ENCODE results near the gene BCKDK.

Gene BCKDK

DNA sequence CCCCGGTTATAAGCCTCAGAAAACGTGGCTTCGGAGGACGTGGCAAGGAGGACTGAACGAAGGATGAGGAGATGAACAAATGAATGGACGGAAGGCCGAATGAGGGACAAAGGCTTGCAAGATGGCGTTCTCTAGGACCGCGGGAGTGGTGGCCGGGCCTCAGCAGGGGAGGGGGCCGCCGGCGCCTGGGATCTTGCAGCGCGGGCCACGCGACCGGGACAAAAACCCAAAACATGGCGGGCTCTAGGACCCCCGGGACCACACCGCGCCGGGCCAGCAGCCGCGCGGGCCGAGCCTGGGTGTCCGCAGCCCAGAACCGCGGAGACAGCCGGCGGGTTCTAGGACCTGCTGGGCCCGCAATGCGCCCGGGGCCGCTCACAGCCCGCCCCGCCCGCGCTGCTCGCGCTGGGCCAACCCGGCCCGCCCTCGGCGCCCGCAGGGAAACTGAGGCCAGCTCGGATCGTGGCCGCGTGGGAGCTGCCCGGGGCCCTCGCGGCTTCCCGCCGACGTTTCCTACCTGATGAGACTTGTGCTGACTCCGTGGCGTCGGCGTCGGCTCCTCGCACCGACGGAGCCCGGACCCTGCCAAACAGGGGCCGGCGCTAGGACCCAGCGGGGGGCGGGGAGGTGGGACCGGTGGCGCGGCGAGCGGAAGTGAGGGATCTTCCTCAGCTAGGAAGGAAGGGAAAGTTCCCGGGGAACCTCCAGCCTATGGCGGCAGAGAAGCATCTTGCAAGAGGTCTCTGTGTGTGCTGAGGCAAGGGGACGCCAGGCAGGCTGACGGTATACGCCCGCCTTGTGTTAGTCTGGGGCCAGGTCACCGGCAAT, 34.8 kb upstream of the BCKDK start (continued):
- TF ChIP-seq ZNF565 (CRISPR knock-in tag; conservative IDR thresholded peaks at IDR 0.05; ENCODE audit: low read depth) (no peak), ISL1 (CRISPR knock-in tag; IDR thresholded peaks at IDR 0.05) (no peak), BACH2 (CRISPR knock-in tag; IDR thresholded peaks at IDR 0.05; ENCODE audit: borderline replicate concordance) (no peak), GLIS3 (CRISPR knock-in tag; IDR thresholded peaks at IDR 0.05) (peak; percentile 87; the same call in 1 of the 2 replicates), ZC3H10 (CRISPR knock-in tag; IDR thresholded peaks at IDR 0.05) (no peak), ZNF70 (CRISPR knock-in tag; IDR thresholded peaks at IDR 0.05) (no peak), TCF4 (CRISPR knock-in tag; IDR thresholded peaks at IDR 0.05; ENCODE audit: borderline replicate concordance) (no peak)

DNA sequence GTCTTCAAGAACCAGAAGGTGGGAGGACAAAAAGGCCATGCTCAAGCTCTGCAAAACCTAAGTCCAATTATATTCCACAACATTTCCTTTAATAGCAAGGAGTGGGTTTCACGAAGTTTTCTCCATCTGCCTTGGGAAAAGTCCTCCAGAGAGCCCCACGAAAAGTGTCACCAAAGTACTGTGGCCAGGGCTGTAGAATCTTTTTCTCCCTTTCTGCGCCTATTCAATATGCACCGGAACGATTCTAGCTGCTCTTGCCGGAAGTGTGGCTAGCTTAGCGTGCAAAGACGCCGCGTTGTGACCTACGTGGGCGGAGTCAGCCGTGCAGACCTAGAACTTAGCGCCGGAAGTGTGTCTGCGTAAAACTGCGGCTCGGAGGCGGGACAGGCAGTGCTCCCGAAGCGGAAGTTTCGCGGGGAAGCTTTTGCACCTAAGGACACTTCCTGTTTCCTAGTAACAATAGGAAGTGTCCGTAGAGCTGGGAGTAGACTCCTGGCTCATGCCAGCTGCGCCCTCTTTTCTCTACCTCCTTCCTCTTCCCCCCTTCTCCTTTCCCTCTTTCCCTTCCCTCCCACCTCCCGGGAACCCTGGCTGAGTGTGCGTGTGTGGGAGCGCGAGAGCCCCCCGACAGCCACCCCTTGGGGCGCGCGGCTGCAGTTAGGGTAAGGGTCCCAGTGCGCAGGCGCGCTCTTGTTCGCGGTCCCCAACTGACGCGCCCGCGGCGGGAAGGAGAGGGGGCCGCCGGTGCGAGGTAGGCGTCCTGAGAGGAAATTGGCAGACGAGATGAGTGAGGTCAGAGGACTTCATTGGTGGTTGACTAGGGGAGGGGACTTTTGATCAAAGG, 34.0 kb upstream of the BCKDK start, which contains the start of the genes ZNF646 and ZNF668:
ZNF646 (plus strand) TSS at position 453 of the 844 bp plus-strand sequence. CDS start 1,903 bp downstream, outside the sequence.
ZNF668 (minus strand) TSS at position 271 of the 844 bp plus-strand sequence. CDS start 9,781 bp downstream, outside the sequence.
- ATAC-seq: peak; percentile 89
- TF ChIP-seq OSR1 (CRISPR knock-in tag; IDR thresholded peaks at IDR 0.05) (no peak), CSDC2 (CRISPR knock-in tag; IDR thresholded peaks at IDR 0.05) (no peak), RARB (CRISPR knock-in tag; IDR thresholded peaks at IDR 0.05) (no peak), TCF4 (CRISPR knock-in tag; IDR thresholded peaks at IDR 0.05; ENCODE audit: borderline replicate concordance) (no peak), ARNTL (CRISPR knock-in tag; IDR thresholded peaks at IDR 0.05; ENCODE audit: borderline replicate concordance, low read depth) (no peak)

DNA sequence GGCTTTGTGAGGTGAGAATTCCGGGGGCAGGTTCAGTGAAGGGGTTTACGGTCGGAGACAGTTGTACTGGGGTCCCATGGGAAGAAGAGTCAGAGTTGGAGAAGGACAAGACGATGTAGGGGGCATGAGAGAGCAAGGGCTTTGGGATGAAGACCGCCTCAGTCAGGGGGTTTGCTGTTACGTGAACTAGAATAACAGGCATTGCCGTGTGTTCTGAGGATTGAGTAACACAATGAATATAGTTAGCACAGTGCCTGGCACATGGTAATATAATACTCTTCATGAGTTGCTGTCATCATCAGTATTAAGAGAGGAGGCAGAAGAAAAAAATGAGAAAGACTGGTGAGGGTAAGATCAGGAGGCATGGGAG, 33.4 kb upstream of the BCKDK start:
- TF ChIP-seq PPARA (CRISPR knock-in tag; IDR thresholded peaks at IDR 0.05; ENCODE audit: borderline replicate concordance): no peak
- no peak for TF ChIP-seq ARNTL (CRISPR knock-in tag; IDR thresholded peaks at IDR 0.05; ENCODE audit: borderline replicate concordance, low read depth)
- TF ChIP-seq GLIS3 (CRISPR knock-in tag; IDR thresholded peaks at IDR 0.05): no peak
- no peak for TF ChIP-seq TCF4 (CRISPR knock-in tag; IDR thresholded peaks at IDR 0.05; ENCODE audit: borderline replicate concordance)
- TF ChIP-seq ZNF565 (CRISPR knock-in tag; conservative IDR thresholded peaks at IDR 0.05; ENCODE audit: low read depth): no peak
- no peak for TF ChIP-seq CSDC2 (CRISPR knock-in tag; IDR thresholded peaks at IDR 0.05)
- TF ChIP-seq, protein P1, sequence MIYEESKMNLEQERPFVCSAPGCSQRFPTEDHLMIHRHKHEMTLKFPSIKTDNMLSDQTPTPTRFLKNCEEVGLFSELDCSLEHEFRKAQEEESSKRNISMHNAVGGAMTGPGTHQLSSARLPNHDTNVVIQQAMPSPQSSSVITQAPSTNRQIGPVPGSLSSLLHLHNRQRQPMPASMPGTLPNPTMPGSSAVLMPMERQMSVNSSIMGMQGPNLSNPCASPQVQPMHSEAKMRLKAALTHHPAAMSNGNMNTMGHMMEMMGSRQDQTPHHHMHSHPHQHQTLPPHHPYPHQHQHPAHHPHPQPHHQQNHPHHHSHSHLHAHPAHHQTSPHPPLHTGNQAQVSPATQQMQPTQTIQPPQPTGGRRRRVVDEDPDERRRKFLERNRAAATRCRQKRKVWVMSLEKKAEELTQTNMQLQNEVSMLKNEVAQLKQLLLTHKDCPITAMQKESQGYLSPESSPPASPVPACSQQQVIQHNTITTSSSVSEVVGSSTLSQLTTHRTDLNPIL (CRISPR knock-in tag; IDR thresholded peaks at IDR 0.05; ENCODE audit: low read depth): no peak
- TF ChIP-seq ZFP30 (CRISPR knock-in tag; IDR thresholded peaks at IDR 0.05): no peak
- TF ChIP-seq RARB (CRISPR knock-in tag; IDR thresholded peaks at IDR 0.05): no peak
- TF ChIP-seq SNAI2 (CRISPR knock-in tag; IDR thresholded peaks at IDR 0.05): no peak
- TF ChIP-seq, protein P2, sequence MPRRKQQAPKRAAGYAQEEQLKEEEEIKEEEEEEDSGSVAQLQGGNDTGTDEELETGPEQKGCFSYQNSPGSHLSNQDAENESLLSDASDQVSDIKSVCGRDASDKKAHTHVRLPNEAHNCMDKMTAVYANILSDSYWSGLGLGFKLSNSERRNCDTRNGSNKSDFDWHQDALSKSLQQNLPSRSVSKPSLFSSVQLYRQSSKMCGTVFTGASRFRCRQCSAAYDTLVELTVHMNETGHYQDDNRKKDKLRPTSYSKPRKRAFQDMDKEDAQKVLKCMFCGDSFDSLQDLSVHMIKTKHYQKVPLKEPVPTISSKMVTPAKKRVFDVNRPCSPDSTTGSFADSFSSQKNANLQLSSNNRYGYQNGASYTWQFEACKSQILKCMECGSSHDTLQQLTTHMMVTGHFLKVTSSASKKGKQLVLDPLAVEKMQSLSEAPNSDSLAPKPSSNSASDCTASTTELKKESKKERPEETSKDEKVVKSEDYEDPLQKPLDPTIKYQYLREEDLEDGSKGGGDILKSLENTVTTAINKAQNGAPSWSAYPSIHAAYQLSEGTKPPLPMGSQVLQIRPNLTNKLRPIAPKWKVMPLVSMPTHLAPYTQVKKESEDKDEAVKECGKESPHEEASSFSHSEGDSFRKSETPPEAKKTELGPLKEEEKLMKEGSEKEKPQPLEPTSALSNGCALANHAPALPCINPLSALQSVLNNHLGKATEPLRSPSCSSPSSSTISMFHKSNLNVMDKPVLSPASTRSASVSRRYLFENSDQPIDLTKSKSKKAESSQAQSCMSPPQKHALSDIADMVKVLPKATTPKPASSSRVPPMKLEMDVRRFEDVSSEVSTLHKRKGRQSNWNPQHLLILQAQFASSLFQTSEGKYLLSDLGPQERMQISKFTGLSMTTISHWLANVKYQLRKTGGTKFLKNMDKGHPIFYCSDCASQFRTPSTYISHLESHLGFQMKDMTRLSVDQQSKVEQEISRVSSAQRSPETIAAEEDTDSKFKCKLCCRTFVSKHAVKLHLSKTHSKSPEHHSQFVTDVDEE (CRISPR knock-in tag; IDR thresholded peaks at IDR 0.05): no peak
- no peak for TF ChIP-seq ZNF70 (CRISPR knock-in tag; IDR thresholded peaks at IDR 0.05)
- TF ChIP-seq BACH2 (CRISPR knock-in tag; IDR thresholded peaks at IDR 0.05; ENCODE audit: borderline replicate concordance): no peak
- TF ChIP-seq ISL1 (CRISPR knock-in tag; IDR thresholded peaks at IDR 0.05): no peak
- ATAC-seq: no peak

DNA sequence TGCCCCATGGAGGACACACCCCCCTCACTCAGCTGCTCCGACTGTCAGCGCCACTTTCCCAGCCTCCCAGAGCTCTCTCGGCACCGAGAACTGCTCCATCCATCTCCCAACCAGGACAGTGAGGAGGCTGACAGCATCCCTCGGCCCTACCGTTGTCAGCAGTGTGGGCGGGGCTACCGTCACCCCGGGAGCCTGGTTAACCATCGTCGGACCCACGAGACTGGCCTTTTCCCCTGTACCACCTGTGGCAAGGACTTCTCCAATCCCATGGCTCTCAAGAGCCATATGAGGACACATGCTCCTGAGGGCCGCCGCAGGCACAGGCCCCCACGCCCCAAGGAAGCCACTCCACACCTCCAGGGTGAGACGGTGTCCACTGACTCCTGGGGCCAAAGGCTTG, 31.9 kb upstream of the BCKDK start:
- ATAC-seq: no peak
- TF ChIP-seq ESRRG (CRISPR knock-in tag; IDR thresholded peaks at IDR 0.05) (no peak), TOX (CRISPR knock-in tag; IDR thresholded peaks at IDR 0.05; ENCODE audit: borderline replicate concordance) (no peak), TCF4 (CRISPR knock-in tag; IDR thresholded peaks at IDR 0.05; ENCODE audit: borderline replicate concordance) (no peak), PPARA (CRISPR knock-in tag; IDR thresholded peaks at IDR 0.05; ENCODE audit: borderline replicate concordance) (no peak), OSR1 (CRISPR knock-in tag; IDR thresholded peaks at IDR 0.05) (no peak), ZNF565 (CRISPR knock-in tag; conservative IDR thresholded peaks at IDR 0.05; ENCODE audit: low read depth) (no peak), SNAI2 (CRISPR knock-in tag; IDR thresholded peaks at IDR 0.05) (no peak), ISL1 (CRISPR knock-in tag; IDR thresholded peaks at IDR 0.05) (no peak)
- TF ChIP-seq, protein P3, sequence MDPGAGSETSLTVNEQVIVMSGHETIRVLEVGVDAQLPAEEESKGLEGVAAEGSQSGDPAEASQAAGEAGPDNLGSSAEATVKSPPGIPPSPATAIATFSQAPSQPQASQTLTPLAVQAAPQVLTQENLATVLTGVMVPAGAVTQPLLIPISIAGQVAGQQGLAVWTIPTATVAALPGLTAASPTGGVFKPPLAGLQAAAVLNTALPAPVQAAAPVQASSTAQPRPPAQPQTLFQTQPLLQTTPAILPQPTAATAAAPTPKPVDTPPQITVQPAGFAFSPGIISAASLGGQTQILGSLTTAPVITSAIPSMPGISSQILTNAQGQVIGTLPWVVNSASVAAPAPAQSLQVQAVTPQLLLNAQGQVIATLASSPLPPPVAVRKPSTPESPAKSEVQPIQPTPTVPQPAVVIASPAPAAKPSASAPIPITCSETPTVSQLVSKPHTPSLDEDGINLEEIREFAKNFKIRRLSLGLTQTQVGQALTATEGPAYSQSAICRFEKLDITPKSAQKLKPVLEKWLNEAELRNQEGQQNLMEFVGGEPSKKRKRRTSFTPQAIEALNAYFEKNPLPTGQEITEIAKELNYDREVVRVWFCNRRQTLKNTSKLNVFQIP (CRISPR knock-in tag; IDR thresholded peaks at IDR 0.05; ENCODE audit: borderline replicate concordance, low read depth): no peak
- TF ChIP-seq, protein P1 (CRISPR knock-in tag; IDR thresholded peaks at IDR 0.05; ENCODE audit: low read depth): no peak
- TF ChIP-seq, protein P2 (CRISPR knock-in tag; IDR thresholded peaks at IDR 0.05): no peak
- TF ChIP-seq, protein P4, sequence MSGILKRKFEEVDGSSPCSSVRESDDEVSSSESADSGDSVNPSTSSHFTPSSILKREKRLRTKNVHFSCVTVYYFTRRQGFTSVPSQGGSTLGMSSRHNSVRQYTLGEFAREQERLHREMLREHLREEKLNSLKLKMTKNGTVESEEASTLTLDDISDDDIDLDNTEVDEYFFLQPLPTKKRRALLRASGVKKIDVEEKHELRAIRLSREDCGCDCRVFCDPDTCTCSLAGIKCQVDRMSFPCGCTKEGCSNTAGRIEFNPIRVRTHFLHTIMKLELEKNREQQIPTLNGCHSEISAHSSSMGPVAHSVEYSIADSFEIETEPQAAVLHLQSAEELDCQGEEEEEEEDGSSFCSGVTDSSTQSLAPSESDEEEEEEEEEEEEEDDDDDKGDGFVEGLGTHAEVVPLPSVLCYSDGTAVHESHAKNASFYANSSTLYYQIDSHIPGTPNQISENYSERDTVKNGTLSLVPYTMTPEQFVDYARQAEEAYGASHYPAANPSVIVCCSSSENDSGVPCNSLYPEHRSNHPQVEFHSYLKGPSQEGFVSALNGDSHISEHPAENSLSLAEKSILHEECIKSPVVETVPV (CRISPR knock-in tag; IDR thresholded peaks at IDR 0.05): no peak
